T-cell (primary cell): Measurements from ENCODE around the gene SLC22A4. TPM values are rescaled to one million over a fixed set of nuclear protein-coding genes. Genes with fewer than 3 reads are reported as not detected.

Source experiments
- ATAC-seq, 4 experiments: fragments of 200-7000 bp in 3 of 4; fragments of 150-1000 bp in 1 of 4; cut with Tn5 transposase; replicated peaks in 1 of 4; 1 replicate in 3 of 4; 2 replicates in 1 of 4; pipeline ENCODE4 v1.10.0; 2021; ENCODE audit warnings: moderate library complexity in 3 of 4, mild to moderate bottlenecking in 2 of 4, moderate number of reproducible peaks in 1 of 4
- CTCF ChIA-PET, 2 donors: fragments of 300-600 bp; sonication (Branson Sonifier 250); formaldehyde crosslinking; loops; one replicate each; lab custom pipeline; 2022; ENCODE audit warnings: antibody characterized with exemption in 2 of 2; lab: Charles Lee
- POLR2A ChIA-PET, 2 donors: fragments of 300-600 bp; sonication (Branson Sonifier 250); formaldehyde crosslinking; loops; one replicate each; lab custom pipeline; 2022; ENCODE audit warnings: antibody characterized with exemption in 2 of 2; lab: Charles Lee
- DNase-seq, 35 experiments: peaks; one replicate each; pipeline versions ENCODE4 v3.0.0 to v3.0.0-alpha.2; 2013 to 2023
- H3K27ac ChIP-seq: one replicate; pipeline ENCODE4 v1.5.1; 2013; ENCODE audit warnings: low read length
- H3K27me3 ChIP-seq, 2 experiments: replicated peaks in 1 of 2; 1 replicate in 1 of 2; 2 replicates in 1 of 2; pipeline versions ENCODE4 v1.6.1 to v1.7.0; 2013; ENCODE audit warnings: low read length in 1 of 2, mixed read lengths in 1 of 2; ENCODE audit not compliant: control insufficient read depth in 2 of 2, insufficient read depth in 2 of 2; ENCODE audit errors: extremely low read depth in 1 of 2
- H3K36me3 ChIP-seq, 2 donors: 1 replicate in 1 of 2; 2 replicates in 1 of 2; pipeline versions ENCODE4 v1.6.1 to v1.7.0; 2013; ENCODE audit warnings: low read length in 1 of 2; ENCODE audit not compliant: control insufficient read depth in 2 of 2, insufficient read depth in 1 of 2; ENCODE audit errors: extremely low read depth in 1 of 2
- H3K4me1 ChIP-seq, 2 experiments: 1 replicate in 1 of 2; 2 replicates in 1 of 2; pipeline versions ENCODE4 v1.6.1 to v1.7.0; 2013; ENCODE audit warnings: low read length in 2 of 2, mixed read lengths in 1 of 2; ENCODE audit not compliant: insufficient read depth in 2 of 2, control insufficient read depth in 1 of 2; ENCODE audit errors: extremely low read depth in 1 of 2
- H3K4me3 ChIP-seq, 2 donors: 1 replicate in 1 of 2; 2 replicates in 1 of 2; pipeline versions ENCODE4 v1.5.1 to v1.7.0; 2013; ENCODE audit warnings: mild to moderate bottlenecking in 2 of 2, low read length in 1 of 2, moderate library complexity in 1 of 2; ENCODE audit not compliant: control insufficient read depth in 1 of 2; ENCODE audit errors: extremely low read depth in 1 of 2
- H3K9me3 ChIP-seq: 2 replicates; pipeline ENCODE4 v1.7.0; 2013
- H3K27ac Mint-ChIP-seq, 2 donors: one replicate each; pipeline ENCODE4 v1.8.0; 2020 to 2021; ENCODE audit warnings: mild to moderate bottlenecking in 2 of 2, mixed read lengths in 2 of 2
- H3K27me3 Mint-ChIP-seq, 2 donors: one replicate each; pipeline ENCODE4 v1.8.0; 2021 to 2022; ENCODE audit warnings: mixed read lengths in 2 of 2
- H3K36me3 Mint-ChIP-seq: one replicate; pipeline ENCODE4 v1.8.0; 2021; ENCODE audit warnings: mixed read lengths
- H3K4me1 Mint-ChIP-seq, 3 donors: one replicate each; pipeline ENCODE4 v1.8.0; 2020 to 2022; ENCODE audit warnings: mixed read lengths in 3 of 3, mild to moderate bottlenecking in 1 of 3
- H3K4me3 Mint-ChIP-seq, 3 donors: one replicate each; pipeline ENCODE4 v1.8.0; 2020 to 2022; ENCODE audit warnings: mild to moderate bottlenecking in 3 of 3, mixed read lengths in 3 of 3, moderate library complexity in 3 of 3
- H3K9me3 Mint-ChIP-seq, 3 donors: one replicate each; pipeline ENCODE4 v1.8.0; 2020 to 2022; ENCODE audit warnings: mixed read lengths in 3 of 3
- WGBS: methylation state at CpG from one replicate; pipeline ENCODE4 v1.1.5; 2013; ENCODE audit warnings: missing lambda C conversion rate; ENCODE audit not compliant: insufficient coverage; 5-methylcytosine and 5-hydroxymethylcytosine counted together
- total RNA-seq, 35 experiments: library from RNA in 6 of 35; stranded (reverse) in 6 of 35; fragments of 120-200 nt in 1 of 35; gene quantifications; one replicate each; pipeline versions ENCODE4 v1.2.1 to v1.2.4 and lab custom pipeline; 2013 to 2026

The SLC22A4 gene
- total RNA-seq, 5 donors from 2014 or later (not counting 1 experiment from before 2014, with no cell fraction given) = 0.20 TPM; not detected in 4

DNA sequence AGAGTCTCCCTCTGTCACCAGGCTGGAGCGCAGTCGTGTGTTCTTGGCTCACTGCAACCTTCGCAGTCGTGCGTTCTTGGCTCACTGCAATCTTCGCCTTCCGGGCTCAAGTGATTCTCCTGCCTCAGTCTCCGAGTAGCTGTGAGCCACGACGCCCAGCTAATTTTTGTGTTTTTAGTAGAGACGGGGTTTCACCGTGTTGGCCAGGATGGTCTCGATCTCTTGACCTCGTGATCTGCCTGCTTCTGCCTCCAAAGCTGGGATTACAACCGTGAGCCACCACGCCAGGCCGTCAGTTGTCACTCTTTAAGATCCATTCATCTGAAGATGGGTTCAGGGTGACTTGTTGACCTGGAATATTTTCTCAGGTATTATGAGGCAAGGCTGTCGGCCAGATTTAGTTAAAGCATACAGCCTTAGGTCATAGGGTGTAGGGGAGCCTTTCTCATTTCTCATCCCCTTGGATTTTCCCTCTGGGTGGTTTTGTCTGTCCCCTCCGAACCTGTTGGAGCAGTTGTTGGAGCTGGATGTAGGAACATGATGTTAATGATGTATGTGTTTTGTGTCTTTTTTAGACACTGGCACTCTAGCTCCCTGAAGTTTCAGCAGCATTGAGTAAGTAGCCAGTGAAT is 76.9 kb downstream of the SLC22A4 start:
- no peaks in the 10 kb centered on the region for H3K36me3 Mint-ChIP-seq
- peak overlapping the region; percentile 63 to 82 for H3K27ac Mint-ChIP-seq
- H3K4me3 Mint-ChIP-seq = peak overlapping the region; percentile 78 to 83 (median 81)
- POLR2A ChIA-PET = no interaction called here
- DNase-seq = no peak
- Histone ChIP-seq H3K27ac (no peak overlapping the region), H3K36me3 (peaks cover 0 to 3% of the 10 kb centered on the region in 2 donors), H3K9me3 (no peaks in the 10 kb centered on the region), H3K27me3 (no peaks in the 10 kb centered on the region), H3K4me3 (no peak overlapping the region), H3K4me1 (peaks cover 2 to 23% of the 10 kb centered on the region in 2 experiments)
- H3K27me3 Mint-ChIP-seq = no peaks in the 10 kb centered on the region
- ATAC-seq = no peak
- H3K9me3 Mint-ChIP-seq = no peaks in the 10 kb centered on the region
- 96% methylated on average over 13 of the region's 19 CpGs for WGBS
- CTCF ChIA-PET = no interaction called here
- peaks cover 25 to 31% (median 29%) of the 10 kb centered on the region in 3 donors for H3K4me1 Mint-ChIP-seq

DNA sequence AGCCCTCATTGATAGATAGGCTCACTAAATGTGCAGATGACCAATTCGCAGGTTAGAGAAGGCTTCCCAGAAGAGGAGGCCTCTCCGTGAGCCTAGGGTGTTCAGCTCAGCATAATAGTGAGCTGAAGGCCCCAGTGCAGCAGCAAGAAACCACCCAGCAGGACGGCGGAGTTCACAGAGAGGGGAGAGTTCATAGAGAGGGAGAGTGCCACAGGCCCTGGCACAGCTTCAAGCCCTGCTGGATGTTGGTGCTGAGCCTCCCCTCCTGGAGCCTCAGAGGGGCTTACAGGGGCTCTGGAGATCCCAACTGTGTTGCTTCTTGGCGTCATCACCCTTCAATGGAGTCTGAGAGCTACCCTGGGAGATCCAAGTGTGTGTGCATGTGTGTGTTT is 77.4 kb downstream of the SLC22A4 start:
- no peaks in the 10 kb centered on the region for H3K27me3 ChIP-seq
- Mint-ChIP-seq H3K27ac (peak overlapping the region; percentile 50 to 82), H3K4me1 (peaks cover 25 to 31% (median 29%) of the 10 kb centered on the region in 3 donors), H3K36me3 (no peaks in the 10 kb centered on the region), H3K4me3 (peak overlapping the region; percentile 78 to 83 (median 81)), H3K27me3 (no peaks in the 10 kb centered on the region), H3K9me3 (no peaks in the 10 kb centered on the region)
- WGBS = 96% methylated on average over 4 of the region's 5 CpGs
- DNase-seq (no peak), ATAC-seq (no peak)
- H3K9me3 ChIP-seq = no peaks in the 10 kb centered on the region
- peaks cover 0 to 3% of the 10 kb centered on the region in 2 donors for H3K36me3 ChIP-seq
- no peak overlapping the region for H3K4me3 ChIP-seq
- ChIA-PET POLR2A (no interaction called here), CTCF (interaction anchor here in 1 of 2 donors (0.7 kb wide), 1 partner anchor 164 kb away, joined by 3 read pairs; no protein-coding TSS in a partner anchor)
- peaks cover 2 to 23% of the 10 kb centered on the region in 2 experiments for H3K4me1 ChIP-seq
- H3K27ac ChIP-seq = no peak overlapping the region

DNA sequence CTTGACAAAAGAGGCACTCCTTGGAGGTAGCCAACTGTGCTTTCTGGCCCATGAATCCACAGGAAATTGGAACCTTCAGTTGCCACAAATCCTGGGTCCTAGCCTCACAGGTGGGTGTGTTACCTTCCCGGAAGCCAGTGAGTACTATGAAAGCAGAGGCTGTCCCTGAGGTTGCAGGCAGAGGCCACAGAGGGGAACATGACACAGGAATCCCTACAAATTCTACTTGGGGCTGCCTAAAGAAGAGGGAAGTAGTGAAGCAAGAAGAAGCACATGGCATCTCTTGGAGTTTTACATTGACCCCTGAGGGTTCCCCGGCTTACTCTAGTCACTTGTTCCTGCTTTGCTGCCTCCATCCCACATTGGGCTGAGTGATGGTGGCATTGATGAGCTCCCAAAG is 77.9 kb downstream of the SLC22A4 start:
- Histone ChIP-seq H3K4me3 (no peak overlapping the region), H3K27ac (no peak overlapping the region), H3K27me3 (no peaks in the 10 kb centered on the region), H3K9me3 (no peaks in the 10 kb centered on the region), H3K36me3 (peaks cover 0 to 3% of the 10 kb centered on the region in 2 donors), H3K4me1 (peaks cover 2 to 23% of the 10 kb centered on the region in 2 experiments)
- Mint-ChIP-seq H3K27me3 (no peaks in the 10 kb centered on the region), H3K9me3 (no peaks in the 10 kb centered on the region), H3K4me1 (peaks cover 25 to 31% (median 29%) of the 10 kb centered on the region in 3 donors), H3K36me3 (no peaks in the 10 kb centered on the region), H3K4me3 (no peak overlapping the region), H3K27ac (no peak overlapping the region)
- DNase-seq (no peak), ATAC-seq (no peak)
- POLR2A ChIA-PET = no interaction called here
- 60% methylated on average over 1 of the region's 2 CpGs for WGBS
- CTCF ChIA-PET = interaction anchor here in 1 of 2 donors (0.7 kb wide), 1 partner anchor 163 kb away, joined by 3 read pairs; no protein-coding TSS in a partner anchor

DNA sequence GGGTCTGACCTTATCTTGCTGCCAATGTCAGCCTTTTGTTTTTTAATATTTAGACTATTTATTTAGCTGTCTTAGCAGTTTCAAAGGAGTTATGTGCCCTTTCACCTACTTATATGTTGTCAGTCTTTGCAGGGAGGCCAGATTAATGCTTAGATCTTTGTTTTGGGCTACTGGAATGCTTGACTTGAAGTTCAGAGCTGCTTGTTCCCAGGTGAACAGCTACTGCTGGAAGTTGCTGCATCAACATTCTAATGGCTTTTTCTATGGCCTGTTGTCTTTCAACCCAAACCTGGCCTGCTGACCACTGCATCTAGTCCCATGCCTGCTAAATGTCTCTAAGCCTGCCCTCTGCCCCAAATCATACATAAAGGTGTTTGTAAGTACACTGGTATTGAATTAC is 78.3 kb downstream of the SLC22A4 start:
- H3K36me3 ChIP-seq = peaks cover 0 to 3% of the 10 kb centered on the region in 2 donors
- no peaks in the 10 kb centered on the region for H3K9me3 Mint-ChIP-seq
- peaks cover 25 to 31% (median 29%) of the 10 kb centered on the region in 3 donors for H3K4me1 Mint-ChIP-seq
- H3K27me3 Mint-ChIP-seq = no peaks in the 10 kb centered on the region
- ChIA-PET POLR2A (interaction anchor here in 1 of 2 donors (0.5 kb wide), 1 partner anchor 35 kb away, joined by 3 read pairs; no protein-coding TSS in a partner anchor), CTCF (interaction anchor here in 1 of 2 donors (0.5 kb wide), 1 partner anchor 118 kb away, joined by 3 read pairs; the partner anchor contains the start of gene IRF1)
- no peak overlapping the region for H3K27ac ChIP-seq
- no peaks in the 10 kb centered on the region for H3K36me3 Mint-ChIP-seq
- H3K4me3 ChIP-seq = no peak overlapping the region
- no peak for DNase-seq
- H3K4me3 Mint-ChIP-seq = no peak overlapping the region
- no peak overlapping the region for H3K27ac Mint-ChIP-seq
- no peaks in the 10 kb centered on the region for H3K27me3 ChIP-seq
- H3K4me1 ChIP-seq = peaks cover 2 to 23% of the 10 kb centered on the region in 2 experiments
- H3K9me3 ChIP-seq = no peaks in the 10 kb centered on the region
- ATAC-seq = no peak

DNA sequence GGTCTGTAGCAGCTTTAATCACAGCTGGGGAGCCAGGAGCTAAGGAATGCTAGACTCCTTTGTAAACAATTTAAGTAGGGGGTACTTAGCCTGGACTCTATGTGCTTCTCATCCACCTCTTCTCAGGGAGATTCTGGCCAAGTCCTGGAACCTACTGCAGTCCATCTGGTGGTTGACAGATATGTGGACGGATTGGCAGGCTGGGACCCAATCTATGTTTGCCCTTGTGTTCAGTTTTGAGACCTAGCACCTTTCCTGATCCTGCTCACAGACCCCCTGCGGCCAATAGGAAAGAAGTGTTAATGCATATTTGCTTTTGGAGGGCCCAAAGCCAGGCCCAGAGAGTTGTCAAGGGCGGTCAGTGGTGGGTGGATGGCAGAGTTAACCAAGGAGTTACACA is 81.8 kb downstream of the SLC22A4 start:
- H3K4me1 ChIP-seq = peaks cover 0 to 9% of the 10 kb centered on the region in 2 experiments
- no peak overlapping the region for H3K4me3 Mint-ChIP-seq
- H3K4me3 ChIP-seq = no peak overlapping the region
- peaks cover 18 to 19% (median 19%) of the 10 kb centered on the region in 3 donors for H3K4me1 Mint-ChIP-seq
- ATAC-seq = no peak
- 89% methylated on average over 2 of the region's 3 CpGs for WGBS
- CTCF ChIA-PET = no interaction called here
- H3K9me3 Mint-ChIP-seq = no peaks in the 10 kb centered on the region
- no peak overlapping the region for H3K27ac ChIP-seq
- H3K27me3 Mint-ChIP-seq = no peaks in the 10 kb centered on the region
- no peaks in the 10 kb centered on the region for H3K9me3 ChIP-seq
- no peak for DNase-seq
- H3K27ac Mint-ChIP-seq = no peak overlapping the region
- POLR2A ChIA-PET = no interaction called here
- no peaks in the 10 kb centered on the region for H3K27me3 ChIP-seq
- H3K36me3 Mint-ChIP-seq = peaks cover 22% of the 10 kb centered on the region
- peaks cover 3 to 9% of the 10 kb centered on the region in 2 donors for H3K36me3 ChIP-seq

DNA sequence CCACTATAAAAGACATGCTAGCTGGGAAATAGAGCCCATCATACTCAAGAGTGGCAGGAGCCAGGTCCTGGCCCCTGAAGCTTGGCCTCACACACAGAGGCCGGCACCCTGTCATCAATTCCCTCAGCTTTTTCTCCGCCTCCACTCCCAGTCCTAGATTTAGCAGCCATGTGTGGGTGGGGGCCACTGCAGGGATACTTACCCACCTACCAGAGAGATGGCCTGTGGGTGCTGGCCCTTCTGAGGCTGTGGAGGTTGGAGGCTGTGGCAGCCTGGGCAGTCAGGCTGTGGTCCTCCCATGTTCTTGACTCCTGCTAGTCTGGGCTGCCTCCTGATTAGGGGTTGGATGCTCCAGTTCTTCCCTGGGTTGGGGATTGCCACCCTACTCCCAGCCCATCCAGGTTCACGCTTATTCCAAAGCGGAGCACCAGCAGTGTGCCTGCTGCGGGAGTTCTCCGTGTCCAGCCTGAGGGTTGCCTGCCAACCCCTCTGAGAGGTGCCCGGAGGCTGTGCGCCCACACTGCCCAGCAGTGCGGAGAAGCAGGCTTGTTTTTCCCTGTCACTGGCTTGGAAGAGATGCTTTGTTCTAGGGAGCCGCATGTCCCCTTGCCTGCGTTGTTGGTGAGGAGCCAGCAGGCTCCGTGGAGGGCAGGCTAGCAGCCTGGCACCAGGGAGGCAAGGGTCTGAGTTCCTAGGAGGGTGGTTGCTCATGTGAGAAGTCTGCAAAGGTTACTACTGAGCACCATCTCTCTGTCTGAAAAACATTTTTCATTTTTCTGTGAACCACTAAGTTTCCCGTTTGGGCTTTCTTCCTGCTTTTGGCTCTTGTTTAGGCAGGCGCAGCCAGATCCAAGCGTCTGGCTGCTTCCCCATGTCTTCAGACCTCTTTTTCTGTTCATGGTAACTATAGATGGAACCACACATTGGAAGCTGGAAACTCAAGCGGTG is 82.8 kb downstream of the SLC22A4 start:
- no peaks in the 10 kb centered on the region for H3K9me3 ChIP-seq
- H3K4me3 Mint-ChIP-seq = no peak overlapping the region
- no peak overlapping the region for H3K27ac Mint-ChIP-seq
- H3K27me3 Mint-ChIP-seq = no peaks in the 10 kb centered on the region
- H3K36me3 Mint-ChIP-seq = peaks cover 22% of the 10 kb centered on the region
- DNase-seq (no peak), ATAC-seq (no peak)
- no peaks in the 10 kb centered on the region for H3K9me3 Mint-ChIP-seq
- H3K27me3 ChIP-seq = no peaks in the 10 kb centered on the region
- POLR2A ChIA-PET = no interaction called here
- H3K27ac ChIP-seq = no peak overlapping the region
- H3K4me3 ChIP-seq = no peak overlapping the region
- WGBS = 97% methylated on average over 10 of the region's 16 CpGs
- H3K36me3 ChIP-seq = peaks cover 0 to 9% of the 10 kb centered on the region in 2 donors
- H3K4me1 Mint-ChIP-seq = peaks cover 8 to 9% (median 8%) of the 10 kb centered on the region in 3 donors
- peaks cover 0 to under 1% of the 10 kb centered on the region in 2 experiments for H3K4me1 ChIP-seq
- CTCF ChIA-PET = no interaction called here
